ENCODE measurements around the gene C11orf91. TPM values are rescaled to one million over a fixed set of nuclear protein-coding genes. Genes with fewer than 3 reads are reported as not detected.

The C11orf91 gene
- total and polyA plus RNA-seq, 2 donors (not counting 3 experiments of a cell fraction or from before 2014, with no cell fraction given), result 0.94 to 2.1 TPM

DNA sequence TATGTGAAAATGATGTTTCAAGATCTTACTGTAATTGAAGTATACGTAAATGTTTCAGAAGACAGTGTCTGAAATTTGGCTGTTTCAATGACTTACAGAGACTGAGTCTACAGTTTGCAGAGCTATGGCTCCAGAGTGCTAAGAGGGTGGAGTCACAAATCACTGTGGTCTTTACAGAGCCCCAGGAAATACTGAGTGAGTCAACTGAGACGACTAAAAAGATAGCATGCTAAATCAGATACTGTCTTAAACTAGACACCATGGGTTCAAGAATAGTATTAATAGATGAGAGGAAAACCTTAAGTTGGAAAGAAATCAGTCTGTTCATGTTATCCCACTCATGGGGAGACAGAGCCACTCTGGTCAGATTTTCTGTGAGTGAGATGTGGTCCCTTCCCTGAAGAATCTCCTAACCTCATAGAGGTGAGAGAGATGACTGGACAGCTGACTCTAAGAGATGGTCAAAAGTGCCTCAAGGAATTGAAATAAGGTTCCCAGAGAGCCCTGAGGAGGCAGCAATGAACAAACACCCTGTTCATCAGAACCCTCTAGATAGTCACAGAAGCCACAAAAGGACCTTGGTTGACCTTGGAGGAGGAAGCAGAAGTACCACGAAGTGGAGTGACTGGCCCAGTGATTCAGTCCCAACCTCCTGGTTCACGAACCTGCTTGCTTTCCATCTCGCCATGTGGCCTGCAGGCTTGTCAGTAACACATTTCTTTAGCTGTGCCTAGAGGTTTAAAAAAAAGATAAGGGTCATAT is 30.2 kb downstream of the C11orf91 start:
- peaks cover 11% of the 10 kb centered on the region for H3K4me1 ChIP-seq (ENCODE audit: control insufficient read depth, extremely low read depth, insufficient read depth, low read length)
- H2AFZ ChIP-seq (ENCODE audit: low read depth, low read length), result no peak overlapping the region

More for the DNA sequence above, 30.2 kb downstream of the C11orf91 start:
- H3K79me2 ChIP-seq (ENCODE audit: control insufficient read depth, insufficient read depth, low read length), result no peaks in the 10 kb centered on the region
- no peaks in the 10 kb centered on the region for H3K27me3 ChIP-seq (ENCODE audit: control insufficient read depth in 2 of 2, insufficient read depth in 2 of 2, low read length in 2 of 2)
- H4K20me1 ChIP-seq (replicated peaks; ENCODE audit: control insufficient read depth, extremely low read depth, insufficient read depth, low read length), result no peaks in the 10 kb centered on the region
- intact Hi-C loops (cut with micrococcal nuclease), result no loop called here
- H3K9me3 ChIP-seq (replicated peaks; ENCODE audit: control insufficient read depth, insufficient read depth, low read length), result no peaks in the 10 kb centered on the region
- TF ChIP-seq, protein P1, sequence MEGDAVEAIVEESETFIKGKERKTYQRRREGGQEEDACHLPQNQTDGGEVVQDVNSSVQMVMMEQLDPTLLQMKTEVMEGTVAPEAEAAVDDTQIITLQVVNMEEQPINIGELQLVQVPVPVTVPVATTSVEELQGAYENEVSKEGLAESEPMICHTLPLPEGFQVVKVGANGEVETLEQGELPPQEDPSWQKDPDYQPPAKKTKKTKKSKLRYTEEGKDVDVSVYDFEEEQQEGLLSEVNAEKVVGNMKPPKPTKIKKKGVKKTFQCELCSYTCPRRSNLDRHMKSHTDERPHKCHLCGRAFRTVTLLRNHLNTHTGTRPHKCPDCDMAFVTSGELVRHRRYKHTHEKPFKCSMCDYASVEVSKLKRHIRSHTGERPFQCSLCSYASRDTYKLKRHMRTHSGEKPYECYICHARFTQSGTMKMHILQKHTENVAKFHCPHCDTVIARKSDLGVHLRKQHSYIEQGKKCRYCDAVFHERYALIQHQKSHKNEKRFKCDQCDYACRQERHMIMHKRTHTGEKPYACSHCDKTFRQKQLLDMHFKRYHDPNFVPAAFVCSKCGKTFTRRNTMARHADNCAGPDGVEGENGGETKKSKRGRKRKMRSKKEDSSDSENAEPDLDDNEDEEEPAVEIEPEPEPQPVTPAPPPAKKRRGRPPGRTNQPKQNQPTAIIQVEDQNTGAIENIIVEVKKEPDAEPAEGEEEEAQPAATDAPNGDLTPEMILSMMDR (IDR thresholded peaks at IDR 0.05; ENCODE audit: extremely low read depth in 1 of 2, insufficient read depth in 1 of 2, low read depth in 1 of 2, low read length in 2 of 2), result no peak
- TF ChIP-seq POLR2AphosphoS5 (IDR thresholded peaks at IDR 0.05; ENCODE audit: insufficient read depth, low read depth, low read length) (no peak), MYC (IDR thresholded peaks at IDR 0.05; ENCODE audit: low read depth, low read length) (no peak), FOS (IDR thresholded peaks at IDR 0.05; ENCODE audit: borderline replicate concordance, insufficient read depth, low read length) (peak; percentile 28), POLR2A (IDR thresholded peaks at IDR 0.05; ENCODE audit: low read depth, low read length) (no peak), GATA2 (IDR thresholded peaks at IDR 0.05; ENCODE audit: insufficient read depth, insufficient read length, low read depth, low read length) (peak; percentile 76), EZH2 (IDR thresholded peaks at IDR 0.05; ENCODE audit: borderline replicate concordance, low read depth, low read length, severe bottlenecking) (no peak), JUN (IDR thresholded peaks at IDR 0.05; ENCODE audit: borderline replicate concordance, insufficient read depth, insufficient read length, low read depth) (no peak)
- TF ChIP-seq, protein P2, sequence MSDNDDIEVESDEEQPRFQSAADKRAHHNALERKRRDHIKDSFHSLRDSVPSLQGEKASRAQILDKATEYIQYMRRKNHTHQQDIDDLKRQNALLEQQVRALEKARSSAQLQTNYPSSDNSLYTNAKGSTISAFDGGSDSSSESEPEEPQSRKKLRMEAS (IDR thresholded peaks at IDR 0.05; ENCODE audit: insufficient read depth, insufficient read length), result no peak
- CTCF ChIA-PET, result interaction anchor here (1.1 to 3.1 kb wide), 5 partner anchors 11 to 72 kb away, joined by 3 to 9 read pairs (median 3); no protein-coding TSS in a partner anchor
- no peak overlapping the region for H3K4me2 ChIP-seq (ENCODE audit: insufficient read depth, low read length)
- no peak overlapping the region for H3K9ac ChIP-seq (replicated peaks; ENCODE audit: extremely low read depth, insufficient read depth, low read length)
- no peak overlapping the region for H3K4me3 ChIP-seq (replicated peaks in 1 of 3; ENCODE audit: insufficient read depth in 1 of 3, low read depth in 1 of 3, low read length in 3 of 3)
- dilution Hi-C loops (cut with MboI; ENCODE audit: extremely low pct_ligation_motif_present, low sequenced_read_pairs), result no loop called here
- no peaks in the 10 kb centered on the region for H3K36me3 ChIP-seq (ENCODE audit: control insufficient read depth in 2 of 2, extremely low read depth in 1 of 2, insufficient read depth in 2 of 2, low read length in 2 of 2)
- no peak overlapping the region for H3K27ac ChIP-seq (ENCODE audit: insufficient read depth, low read depth, low read length)
- FAIRE-seq (peak; percentile 57), DNase-seq (ENCODE audit: low read depth, low spot score) (peak; percentile 12)
- no TSS peak for BruUV-seq (replicated peaks)
- H3K9me1 ChIP-seq (replicated peaks; ENCODE audit: control insufficient read depth, extremely low read depth, insufficient read depth, low read length), result no peaks in the 10 kb centered on the region
- POLR2A ChIA-PET, result no interaction called here

All from endothelial cell of umbilical vein (primary cell).